Gastroesophageal sphincter (tissue), 4 donors: ENCODE measurements around the gene SYNGR3. TPM values are rescaled to one million over a fixed set of nuclear protein-coding genes. Genes with fewer than 3 reads are reported as not detected.

Source experiments
- ATAC-seq: fragments of 150-250 bp; one replicate; pipeline ENCODE4 v1.9.1; 2016; ENCODE audit warnings: mild to moderate bottlenecking, moderate library complexity
- H3K27ac ChIP-seq, 4 donors: fragments of 200-600 bp; sonication (generic) in 3 of 4; 1 replicate in 3 of 4; 2 replicates in 1 of 4; pipeline ENCODE4 v1.5.1; 2016 to 2019
- H3K27me3 ChIP-seq: fragments of 200-600 bp; sonication (generic); one replicate; pipeline ENCODE4 v1.5.1; 2019
- H3K36me3 ChIP-seq, 2 donors: fragments of 200-600 bp; sonication (generic); one replicate each; pipeline ENCODE4 v1.5.1; 2019; ENCODE audit warnings: control low read depth in 1 of 2
- H3K4me1 ChIP-seq, 3 donors: fragments of 200-600 bp; sonication (generic); 1 replicate in 2 of 3; 2 replicates in 1 of 3; pipeline ENCODE4 v1.5.1; 2016 to 2019; ENCODE audit warnings: control low read depth in 2 of 3
- H3K4me3 ChIP-seq, 2 donors: fragments of 200-600 bp; sonication (generic); one replicate each; pipeline ENCODE4 v1.5.1; 2019; ENCODE audit warnings: mild to moderate bottlenecking in 1 of 2, moderate library complexity in 1 of 2
- H3K9me3 ChIP-seq, 3 donors: fragments of 200-600 bp; sonication (generic); one replicate each; pipeline ENCODE4 v1.5.1; 2017 to 2019; ENCODE audit warnings: control low read depth in 2 of 3
- EP300 ChIP-seq: sonication (generic); formaldehyde crosslinking; IDR thresholded peaks from one replicate; pipeline ENCODE4 v1.6.1; 2017; ENCODE audit warnings: antibody characterized with exemption, mild to moderate bottlenecking
- POLR2A ChIP-seq, 2 donors: fragments of 450-650 bp; IDR thresholded peaks; one replicate each; pipeline ENCODE4 v1.6.1; 2017; ENCODE audit warnings: antibody characterized with exemption in 2 of 2, mild to moderate bottlenecking in 2 of 2, moderate library complexity in 1 of 2
- POLR2AphosphoS5 ChIP-seq: sonication (generic); formaldehyde crosslinking; IDR thresholded peaks from one replicate; pipeline ENCODE4 v1.6.1; 2017; ENCODE audit warnings: antibody characterized with exemption
- WGBS, 2 donors: methylation state at CpG; one replicate each; pipeline ENCODE4 v1.1.5; 2018; ENCODE audit warnings: low coverage in 1 of 2; 5-methylcytosine and 5-hydroxymethylcytosine counted together
- total RNA-seq, 4 donors: library from RNA; depleted of rRNA; stranded (reverse); fragments of >200 nt; gene quantifications; one replicate each; pipeline ENCODE4 v1.1.0, GENCODE V29; 2016
- TF ChIP-seq, protein P1 (sequence below), 4 experiments: fragments of 200-600 bp in 2 of 4; fragments of 450-650 bp in 2 of 4; sonication (generic) in 1 of 4; IDR thresholded peaks; one replicate each; pipeline ENCODE4 v1.5.1; 2017 to 2019; ENCODE audit warnings: antibody characterized with exemption in 4 of 4, mild to moderate bottlenecking in 2 of 4, moderate library complexity in 2 of 4

Gene SYNGR3
- total RNA-seq, 4 donors from 2014 or later: 1.2 to 5.1 (median 3.1) TPM; not detected in 1

DNA sequence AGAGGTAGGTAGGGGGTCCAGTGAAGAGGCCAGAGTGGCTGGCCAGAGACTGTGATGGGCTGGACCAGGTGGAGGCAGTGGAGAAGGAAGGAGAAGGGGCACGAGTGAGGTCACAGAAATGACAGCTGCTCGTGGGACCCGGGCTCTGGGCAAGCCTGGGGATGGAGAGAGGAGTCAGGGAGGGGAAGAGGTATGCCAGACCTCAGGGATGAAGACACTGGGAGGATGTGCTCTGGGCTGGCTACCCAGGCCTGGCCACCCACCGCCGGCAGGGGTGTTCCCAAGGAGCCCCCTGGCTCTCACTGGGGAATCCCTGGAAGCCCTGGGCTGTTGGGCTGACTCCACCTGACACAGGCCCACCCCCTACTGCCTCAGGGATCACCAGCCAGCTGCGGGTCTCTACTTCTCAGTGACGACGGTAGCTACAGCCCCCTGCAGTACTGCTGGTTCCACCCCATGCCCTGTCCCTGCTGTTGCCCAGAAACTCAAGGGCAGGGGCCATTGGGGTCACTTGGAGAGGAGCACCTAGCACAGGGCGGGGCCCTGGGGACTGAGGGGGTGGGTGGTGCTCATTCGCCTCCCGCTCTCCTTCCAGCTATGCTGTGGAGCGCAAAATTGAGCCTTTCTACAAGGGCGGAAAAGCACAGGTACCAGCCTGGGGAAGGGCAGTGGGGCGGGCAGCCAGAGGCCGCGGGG lies 16.2 kb upstream of the SYNGR3 start:
- Histone ChIP-seq H3K9me3 (no peaks in the 10 kb centered on the region), H3K36me3 (peaks cover 0 to 51% of the 10 kb centered on the region in 2 donors), H3K27ac (no peak overlapping the region), H3K27me3 (peaks cover 48% of the 10 kb centered on the region), H3K4me3 (peak overlapping the region in 1 of 2 donors; percentile 99), H3K4me1 (peaks cover 0 to 35% (median 21%) of the 10 kb centered on the region in 3 donors)
- TF ChIP-seq, protein P1, sequence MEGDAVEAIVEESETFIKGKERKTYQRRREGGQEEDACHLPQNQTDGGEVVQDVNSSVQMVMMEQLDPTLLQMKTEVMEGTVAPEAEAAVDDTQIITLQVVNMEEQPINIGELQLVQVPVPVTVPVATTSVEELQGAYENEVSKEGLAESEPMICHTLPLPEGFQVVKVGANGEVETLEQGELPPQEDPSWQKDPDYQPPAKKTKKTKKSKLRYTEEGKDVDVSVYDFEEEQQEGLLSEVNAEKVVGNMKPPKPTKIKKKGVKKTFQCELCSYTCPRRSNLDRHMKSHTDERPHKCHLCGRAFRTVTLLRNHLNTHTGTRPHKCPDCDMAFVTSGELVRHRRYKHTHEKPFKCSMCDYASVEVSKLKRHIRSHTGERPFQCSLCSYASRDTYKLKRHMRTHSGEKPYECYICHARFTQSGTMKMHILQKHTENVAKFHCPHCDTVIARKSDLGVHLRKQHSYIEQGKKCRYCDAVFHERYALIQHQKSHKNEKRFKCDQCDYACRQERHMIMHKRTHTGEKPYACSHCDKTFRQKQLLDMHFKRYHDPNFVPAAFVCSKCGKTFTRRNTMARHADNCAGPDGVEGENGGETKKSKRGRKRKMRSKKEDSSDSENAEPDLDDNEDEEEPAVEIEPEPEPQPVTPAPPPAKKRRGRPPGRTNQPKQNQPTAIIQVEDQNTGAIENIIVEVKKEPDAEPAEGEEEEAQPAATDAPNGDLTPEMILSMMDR (IDR thresholded peaks at IDR 0.05): no peak
- TF ChIP-seq POLR2AphosphoS5: no peak
- no peak for ATAC-seq
- 48 to 73% methylated on average over 3 of the region's 16 CpGs for WGBS, 2 donors

DNA sequence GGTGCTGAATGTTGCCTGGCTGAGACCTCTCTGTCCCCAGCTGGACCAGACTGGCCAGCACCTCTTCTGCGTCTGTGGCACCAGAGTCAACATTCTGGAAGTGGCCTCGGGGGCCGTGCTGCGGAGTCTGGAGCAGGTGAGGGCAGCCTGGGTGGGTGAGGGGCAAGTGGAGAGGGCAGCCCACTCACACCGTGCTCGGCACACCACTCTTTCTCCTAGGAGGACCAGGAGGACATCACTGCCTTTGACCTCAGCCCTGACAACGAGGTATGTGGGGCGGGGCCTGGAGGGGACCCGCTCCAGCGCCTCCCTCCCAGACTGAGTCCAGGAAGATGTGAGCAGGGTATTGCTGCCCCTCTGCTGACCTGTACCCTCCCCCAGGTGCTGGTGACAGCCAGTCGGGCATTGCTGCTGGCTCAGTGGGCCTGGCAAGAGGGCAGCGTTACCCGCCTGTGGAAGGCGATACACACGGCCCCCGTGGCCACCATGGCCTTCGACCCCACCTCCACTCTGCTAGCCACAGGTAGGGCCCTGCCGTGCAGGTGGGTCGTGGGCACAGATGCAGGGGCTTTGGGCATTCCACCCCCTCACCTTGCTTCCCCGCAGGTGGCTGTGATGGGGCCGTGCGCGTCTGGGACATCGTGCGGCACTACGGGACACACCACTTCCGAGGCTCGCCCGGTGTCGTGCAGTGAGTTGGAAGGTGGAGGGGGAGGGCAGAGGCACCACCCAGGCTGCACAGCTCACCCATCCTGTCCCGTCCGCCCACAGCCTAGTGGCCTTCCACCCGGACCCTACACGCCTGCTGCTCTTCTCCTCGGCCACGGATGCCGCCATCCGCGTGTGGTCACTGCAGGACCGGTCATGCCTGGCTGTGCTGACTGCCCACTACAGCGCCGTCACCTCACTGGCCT lies 15.4 kb upstream of the SYNGR3 start:
- H3K4me3 ChIP-seq: no peak overlapping the region
- peaks cover 56% of the 10 kb centered on the region for H3K27me3 ChIP-seq
- no peak overlapping the region for H3K27ac ChIP-seq
- ATAC-seq: no peak
- peaks cover 0 to 56% of the 10 kb centered on the region in 2 donors for H3K36me3 ChIP-seq
- WGBS, 2 donors: 88% methylated on average over 5 of the region's 42 CpGs; no CpG with 5 or more reads in 1 of the 2 donors
- TF ChIP-seq EP300 (no peak), POLR2A (IDR thresholded peaks at IDR 0.05) (no peak), POLR2AphosphoS5 (no peak)
- TF ChIP-seq, protein P1 (IDR thresholded peaks at IDR 0.05): no peak
- peaks cover 0 to 43% (median 21%) of the 10 kb centered on the region in 3 donors for H3K4me1 ChIP-seq
- no peaks in the 10 kb centered on the region for H3K9me3 ChIP-seq

DNA sequence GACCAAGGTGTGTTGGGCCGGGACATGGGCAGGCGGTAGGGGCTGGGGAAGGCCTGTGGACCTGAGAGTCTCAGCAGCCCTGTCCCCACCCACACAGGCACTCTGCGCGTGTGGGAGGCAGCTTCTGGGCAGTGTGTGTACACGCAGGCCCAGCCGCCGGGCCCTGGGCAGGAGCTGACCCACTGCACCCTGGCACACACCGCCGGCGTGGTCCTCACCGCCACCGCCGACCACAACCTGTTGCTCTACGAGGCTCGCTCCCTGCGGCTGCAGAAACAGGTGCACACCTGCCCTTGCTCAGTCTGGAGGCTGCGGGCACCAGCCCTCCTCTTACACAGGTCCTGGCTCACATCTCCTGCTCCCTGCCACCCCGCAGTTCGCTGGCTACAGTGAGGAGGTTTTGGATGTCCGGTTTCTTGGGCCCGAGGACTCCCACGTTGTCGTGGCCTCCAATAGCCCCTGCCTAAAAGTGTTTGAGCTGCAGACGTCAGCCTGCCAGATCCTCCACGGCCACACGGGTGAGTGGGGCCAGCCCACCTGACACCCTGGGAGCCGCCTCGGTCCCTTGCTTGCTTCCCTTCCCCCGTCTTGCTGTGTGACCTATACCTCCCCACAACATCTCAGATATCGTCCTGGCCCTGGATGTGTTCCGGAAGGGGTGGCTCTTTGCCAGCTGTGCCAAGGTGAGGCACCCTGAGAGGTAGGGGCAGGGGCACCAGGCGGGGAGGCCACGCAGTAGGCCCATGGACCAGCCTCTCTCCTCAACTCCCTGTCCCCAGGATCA lies 14.1 kb upstream of the SYNGR3 start:
- Histone ChIP-seq H3K4me3 (no peak overlapping the region), H3K36me3 (peaks cover 0 to 56% of the 10 kb centered on the region in 2 donors), H3K9me3 (no peaks in the 10 kb centered on the region), H3K27ac (no peak overlapping the region), H3K4me1 (peaks cover 0 to 53% (median 21%) of the 10 kb centered on the region in 3 donors), H3K27me3 (peaks cover 68% of the 10 kb centered on the region)
- no peak for TF ChIP-seq POLR2AphosphoS5
- TF ChIP-seq, protein P1 (IDR thresholded peaks at IDR 0.05): no peak
- no peak for TF ChIP-seq EP300
- no peak for TF ChIP-seq POLR2A (IDR thresholded peaks at IDR 0.05)
- 80% methylated on average over 3 of the region's 33 CpGs; no CpG with 5 or more reads in 1 of the 2 donors for WGBS, 2 donors
- no peak for ATAC-seq

DNA sequence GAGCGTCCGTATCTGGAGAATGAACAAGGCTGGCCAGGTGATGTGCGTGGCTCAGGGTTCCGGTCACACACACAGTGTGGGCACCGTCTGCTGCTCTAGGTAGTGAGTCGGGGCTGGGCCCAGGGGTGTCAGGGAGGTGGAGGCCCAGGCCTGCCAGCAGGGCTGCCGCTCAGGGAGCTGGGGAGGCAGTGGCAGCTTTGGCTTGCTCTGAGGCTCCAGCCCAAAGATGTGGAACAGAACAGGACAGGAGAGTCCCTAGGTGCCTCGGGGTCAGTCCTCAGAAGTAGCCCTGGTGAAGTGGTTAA lies 13.6 kb upstream of the SYNGR3 start:
- Histone ChIP-seq H3K4me3 (no peak overlapping the region), H3K27ac (no peak overlapping the region), H3K9me3 (no peaks in the 10 kb centered on the region), H3K36me3 (peaks cover 0 to 56% of the 10 kb centered on the region in 2 donors), H3K4me1 (peaks cover 0 to 48% (median 18%) of the 10 kb centered on the region in 3 donors), H3K27me3 (peaks cover 74% of the 10 kb centered on the region)
- TF ChIP-seq POLR2A (IDR thresholded peaks at IDR 0.05) (no peak), EP300 (no peak), POLR2AphosphoS5 (no peak)
- TF ChIP-seq, protein P1 (IDR thresholded peaks at IDR 0.05): no peak
- ATAC-seq: no peak
- WGBS, 2 donors: no CpG with 5 or more reads among the region's 8 CpGs
